H1 (cell line): ENCODE measurements around the gene OR9A2. TPM values are rescaled to one million over a fixed set of nuclear protein-coding genes. Genes with fewer than 3 reads are reported as not detected.

Experiments used
- CTCF ChIA-PET: fragments of 300-600 bp; sonication (Branson Sonifier 250); formaldehyde crosslinking; loops from one replicate; lab custom pipeline; 2021; ENCODE audit not compliant: partially characterized antibody; lab: Charles Lee
- POLR2A ChIA-PET: fragments of 300-600 bp; sonication (Branson Sonifier 250); formaldehyde crosslinking; loops from one replicate; lab custom pipeline; 2021; ENCODE audit warnings: inconsistent platforms; ENCODE audit not compliant: partially characterized antibody; lab: Charles Lee
- DNase-seq, 2 experiments: peaks; one replicate each; pipeline versions ENCODE4 v3.0.0 to v3.0.0-alpha.2; 2010 to 2022; ENCODE audit warnings: low spot score in 2 of 2, low read depth in 1 of 2, mixed read lengths in 1 of 2
- FAIRE-seq: peaks from 2 replicates; lab custom pipeline; 2011; peaks lifted over from hg19 to GRCh38; lab: Jason Lieb, UNC
- H2AFZ ChIP-seq: 2 replicates; pipeline ENCODE4 v1.8.1; 2012; ENCODE audit warnings: low read length, inconsistent platforms
- H2AK5ac ChIP-seq: 2 replicates; pipeline ENCODE4 v1.6.1; 2013; ENCODE audit warnings: low read depth, low read length
- H2BK120ac ChIP-seq: replicated peaks from 2 replicates; pipeline ENCODE3; 2013; ENCODE audit warnings: low read depth, low read length, inconsistent platforms
- H2BK12ac ChIP-seq: 2 replicates; pipeline ENCODE4 v1.6.1; 2013; ENCODE audit warnings: low read depth, low read length
- H2BK15ac ChIP-seq: 2 replicates; pipeline ENCODE4 v1.6.1; 2013; ENCODE audit warnings: low read length
- H2BK20ac ChIP-seq: 2 replicates; pipeline ENCODE4 v1.6.1; 2013; ENCODE audit warnings: low read length
- H2BK5ac ChIP-seq: 2 replicates; pipeline ENCODE4 v1.6.1; 2013; ENCODE audit warnings: low read depth, low read length
- H3K14ac ChIP-seq: 2 replicates; pipeline ENCODE4 v1.6.1; 2013; ENCODE audit warnings: inconsistent platforms; ENCODE audit not compliant: insufficient read length
- H3K18ac ChIP-seq: 2 replicates; pipeline ENCODE4 v1.6.1; 2013; ENCODE audit warnings: low read length; ENCODE audit errors: extremely low read depth
- H3K23ac ChIP-seq: 2 replicates; pipeline ENCODE4 v1.6.1; 2013; ENCODE audit warnings: inconsistent platforms; ENCODE audit not compliant: insufficient read length
- H3K23me2 ChIP-seq: 2 replicates; pipeline ENCODE4 v1.6.1; 2013; ENCODE audit warnings: low read depth, low read length
- H3K27ac ChIP-seq: 2 replicates; pipeline ENCODE4 v1.6.1; 2011; ENCODE audit warnings: low read depth, low read length, inconsistent platforms
- H3K27me3 ChIP-seq, 4 experiments: replicated peaks in 1 of 4; 1 replicate in 1 of 4; 2 replicates in 3 of 4; pipeline versions ENCODE4 v1.6.1 to v1.8.1; 2011 to 2013; ENCODE audit warnings: low read length in 3 of 4, mild to moderate bottlenecking in 3 of 4, inconsistent platforms in 2 of 4, mixed read lengths in 2 of 4, moderate library complexity in 1 of 4; ENCODE audit not compliant: control insufficient read depth in 3 of 4, insufficient read depth in 3 of 4; ENCODE audit errors: extremely low read depth in 1 of 4
- H3K36me3 ChIP-seq, 4 experiments: 2 replicates each; pipeline versions ENCODE4 v1.6.1 to v1.8.1; 2011 to 2013; ENCODE audit warnings: mild to moderate bottlenecking in 4 of 4, low read length in 3 of 4, moderate library complexity in 2 of 4, control low read depth in 1 of 4, inconsistent platforms in 1 of 4; ENCODE audit not compliant: insufficient read depth in 4 of 4, control insufficient read depth in 2 of 4
- H3K4ac ChIP-seq: replicated peaks from 2 replicates; pipeline ENCODE3; 2013; ENCODE audit warnings: low read length, low read depth, mixed read lengths, inconsistent platforms; ENCODE audit not compliant: insufficient read length
- H3K4me1 ChIP-seq, 4 experiments: replicated peaks in 1 of 4; 1 replicate in 1 of 4; 2 replicates in 3 of 4; pipeline versions ENCODE4 v1.6.1 to v1.8.1; 2011 to 2013; ENCODE audit warnings: low read length in 3 of 4, inconsistent platforms in 2 of 4, mixed read lengths in 1 of 4; ENCODE audit not compliant: insufficient read depth in 4 of 4, control insufficient read depth in 3 of 4
- H3K4me2 ChIP-seq, 2 experiments: 2 replicates each; pipeline versions ENCODE4 v1.6.1 to v1.8.1; 2011 to 2013; ENCODE audit warnings: low read depth in 2 of 2, low read length in 2 of 2, control low read depth in 1 of 2, inconsistent platforms in 1 of 2, mild to moderate bottlenecking in 1 of 2; ENCODE audit not compliant: insufficient read depth in 1 of 2
- H3K4me3 ChIP-seq, 4 experiments: fragments of 200-600, 300-600 bp in 1 of 4; sonication (generic), shearing (Covaris generic), sonication (Bioruptor Twin) in 1 of 4; 2 replicates each; pipeline versions ENCODE4 v1.5.1 to v1.8.1; 2011 to 2016; ENCODE audit warnings: low read length in 4 of 4, low read depth in 3 of 4, control low read depth in 2 of 4, inconsistent platforms in 2 of 4, mild to moderate bottlenecking in 2 of 4, mixed read lengths in 1 of 4, moderate library complexity in 1 of 4; ENCODE audit not compliant: insufficient read depth in 2 of 4; ENCODE audit errors: extremely low read depth in 1 of 4
- H3K56ac ChIP-seq: replicated peaks from 2 replicates; pipeline ENCODE3; 2013; ENCODE audit warnings: low read depth, mild to moderate bottlenecking, mixed read lengths, low read length, inconsistent platforms; ENCODE audit not compliant: insufficient read length
- H3K79me1 ChIP-seq: 2 replicates; pipeline ENCODE4 v1.6.1; 2013; ENCODE audit warnings: low read depth, low read length, control low read depth
- H3K79me2 ChIP-seq, 2 experiments: 2 replicates each; pipeline versions ENCODE4 v1.6.1 to v1.8.1; 2012 to 2013; ENCODE audit warnings: low read length in 2 of 2, mild to moderate bottlenecking in 2 of 2, inconsistent platforms in 1 of 2; ENCODE audit not compliant: insufficient read depth in 2 of 2, control insufficient read depth in 1 of 2
- H3K9ac ChIP-seq, 4 experiments: replicated peaks in 1 of 4; 1 replicate in 1 of 4; 2 replicates in 3 of 4; pipeline versions ENCODE4 v1.6.1 to v1.8.1; 2011 to 2013; ENCODE audit warnings: low read depth in 3 of 4, low read length in 3 of 4, control low read depth in 2 of 4, mild to moderate bottlenecking in 2 of 4, moderate library complexity in 2 of 4, inconsistent platforms in 1 of 4; ENCODE audit errors: extremely low read depth in 1 of 4
- H3K9me3 ChIP-seq, 2 experiments: 2 replicates each; pipeline versions ENCODE4 v1.6.1 to v1.8.1; 2012 to 2013; ENCODE audit warnings: mild to moderate bottlenecking in 2 of 2, moderate library complexity in 2 of 2, control low read depth in 1 of 2, inconsistent platforms in 1 of 2, low read depth in 1 of 2, low read length in 1 of 2, mixed read lengths in 1 of 2; ENCODE audit not compliant: insufficient read depth in 2 of 2
- H4K20me1 ChIP-seq, 2 experiments: replicated peaks in 1 of 2; 2 replicates each; pipeline versions ENCODE3 to v1.8.1; 2011 to 2013; ENCODE audit warnings: inconsistent platforms in 2 of 2, low read length in 2 of 2, mild to moderate bottlenecking in 1 of 2; ENCODE audit not compliant: insufficient read depth in 2 of 2, control insufficient read depth in 1 of 2
- H4K5ac ChIP-seq: 2 replicates; pipeline ENCODE4 v1.6.1; 2013; ENCODE audit warnings: low read length, low read depth, mixed read lengths, inconsistent platforms; ENCODE audit not compliant: insufficient read length
- H4K8ac ChIP-seq: 2 replicates; pipeline ENCODE4 v1.8.0; 2013; ENCODE audit warnings: mild to moderate bottlenecking, moderate library complexity, low read length, inconsistent platforms; ENCODE audit not compliant: insufficient read depth; ENCODE audit errors: extremely low read depth
- H4K91ac ChIP-seq: replicated peaks from 2 replicates; pipeline ENCODE3; 2013; ENCODE audit warnings: low read length, mixed read lengths, inconsistent platforms; ENCODE audit not compliant: insufficient read length
- ASH2L ChIP-seq: fragments of 200-600, 300-600 bp; sonication (generic); IDR thresholded peaks from one replicate; pipeline ENCODE4 v1.7.1; 2017; ENCODE audit warnings: low read length
- CREB1 ChIP-seq: IDR thresholded peaks from 2 replicates; pipeline ENCODE4 v1.6.1; 2012; ENCODE audit warnings: inconsistent platforms
- KDM5A ChIP-seq: fragments of 200-600 bp; IDR thresholded peaks from 2 replicates; pipeline ENCODE4 v1.7.1; 2012; ENCODE audit warnings: mild to moderate bottlenecking, low read length, inconsistent platforms, mixed read lengths
- RAD21 ChIP-seq, 2 experiments: IDR thresholded peaks in 1 of 2; conservative IDR thresholded peaks in 1 of 2; 2 replicates each; pipeline ENCODE4 v1.6.1; 2011; ENCODE audit warnings: low read depth in 2 of 2, low read length in 2 of 2, improper control_type of control experiment in 1 of 2, inconsistent platforms in 1 of 2, mild to moderate bottlenecking in 1 of 2, moderate library complexity in 1 of 2
- SP4 ChIP-seq: IDR thresholded peaks from 2 replicates; pipeline ENCODE4 v1.6.1; 2012; ENCODE audit warnings: low read length, inconsistent platforms
- TAF1 ChIP-seq: IDR thresholded peaks from 2 replicates; pipeline ENCODE4 v1.6.1; 2011; ENCODE audit warnings: mild to moderate bottlenecking, low read depth, low read length
- TBP ChIP-seq: IDR thresholded peaks from 2 replicates; pipeline ENCODE4 v1.6.1; 2011; ENCODE audit warnings: low read depth, low read length, improper control_type of control experiment
- WGBS, 2 experiments: shearing (Covaris generic) in 1 of 2; methylation state at CpG; one replicate each; pipeline versions ENCODE4 v1.1.6 to v1.1.7; 2013 to 2015; ENCODE audit warnings: low lambda C conversion rate in 2 of 2, mixed read lengths in 2 of 2, inconsistent platforms in 1 of 2, low coverage in 1 of 2, missing lambda C conversion rate in 1 of 2; ENCODE audit not compliant: insufficient replicate concordance in 2 of 2, insufficient coverage in 1 of 2, insufficient read length in 1 of 2; ENCODE audit errors: extremely low coverage in 1 of 2, missing lambda C conversion rate in 1 of 2; 5-methylcytosine and 5-hydroxymethylcytosine counted together
- polyA plus RNA-seq, 7 experiments: library from polyadenylated mRNA; depleted of rRNA in 3 of 7; stranded (reverse) in 5 of 7; unstranded in 2 of 7; fragments of >200 nt in 5 of 7; fragments of 200-250 nt in 2 of 7; gene quantifications; 1 replicate in 5 of 7; 2 replicates in 1 of 7; 4 replicates in 1 of 7; pipeline versions ENCODE4 v1.2.1 to v1.2.3, GENCODE V29; 2011 to 2013; ENCODE audit warnings: missing spikeins in 2 of 7, mixed read lengths in 2 of 7
- total RNA-seq: library from RNA; stranded (reverse); fragmentation: NEBNext Ultra II Directional; extraction: Animal tissue kit (Norgen Biotek cat#: 25700); gene quantifications from 2 replicates; pipeline ENCODE4 v1.2.1, GENCODE V29; 2021

Gene OR9A2
- total and polyA plus RNA-seq, 2 of the 8 experiments (the other 6 are each of a cell fraction or from before 2014, with no cell fraction given) = not detected

GRCh38 chr7:143002898-143003297, 24.0 kb downstream of the OR9A2 start:
- CTCF ChIA-PET = interaction anchor here (0.7 to 19.0 kb wide), 75 partner anchors 8 to 683 kb away, joined by 3 to 480 read pairs (median 4); partner anchors contain the start of genes EPHB6, OR9A2, TAS2R40 and TRPV5
- H2BK15ac ChIP-seq = no peak overlapping the region
- POLR2A ChIA-PET = no interaction called here
- H3K23ac ChIP-seq = no peak overlapping the region
- no peaks in the 10 kb centered on the region for H4K20me1 ChIP-seq
- no peak overlapping the region for H3K4ac ChIP-seq
- FAIRE-seq = no peak
- no peak overlapping the region for H2AK5ac ChIP-seq
- H3K18ac ChIP-seq = no peak overlapping the region
- H2AFZ ChIP-seq = peak overlapping the region; percentile 98
- WGBS, 2 experiments = 93% methylated on average over 5 of the region's 5 CpGs; no CpG with 5 or more reads in 1 of the 2 experiments
- no peak overlapping the region for H4K8ac ChIP-seq
- no peak overlapping the region for H3K56ac ChIP-seq
- no peak overlapping the region for H4K5ac ChIP-seq
- H3K79me2 ChIP-seq = no peaks in the 10 kb centered on the region
- no peaks in the 10 kb centered on the region for H3K27me3 ChIP-seq
- DNase-seq = no peak
- H2BK5ac ChIP-seq = no peak overlapping the region
- no peaks in the 10 kb centered on the region for H3K36me3 ChIP-seq
- no peaks in the 10 kb centered on the region; a peak in 1 of 4 replicates for H3K9me3 ChIP-seq
- no peak overlapping the region for H2BK20ac ChIP-seq
- H2BK12ac ChIP-seq = no peak overlapping the region
- no peaks in the 10 kb centered on the region for H3K4me1 ChIP-seq
- H3K79me1 ChIP-seq = no peaks in the 10 kb centered on the region
- no peak overlapping the region for H3K14ac ChIP-seq
- H3K4me3 ChIP-seq = no peak overlapping the region
- no peak overlapping the region for H3K27ac ChIP-seq
- no peaks in the 10 kb centered on the region for H3K23me2 ChIP-seq
- no peak overlapping the region for H2BK120ac ChIP-seq
- no peak overlapping the region for H3K9ac ChIP-seq
- H4K91ac ChIP-seq = no peak overlapping the region
- no peak overlapping the region for H3K4me2 ChIP-seq
- no peak for TF ChIP-seq CREB1
- TF ChIP-seq TAF1 = no peak
- TF ChIP-seq TBP = no peak
- no peak for TF ChIP-seq SP4
- no peak for TF ChIP-seq ASH2L
- TF ChIP-seq RAD21 (IDR thresholded peaks at IDR 0.05 in 1 of 2, conservative IDR thresholded peaks at IDR 0.05 in 1 of 2; ENCODE audit: low read depth in 2 of 2, low read length in 2 of 2) = no peak
- no peak for TF ChIP-seq KDM5A
